ENCODE measurements around the gene OSBPL6. TPM values are rescaled to one million over a fixed set of nuclear protein-coding genes. Genes with fewer than 3 reads are reported as not detected.
"Not testable (repeated sequence)": the region's sequence is repeated elsewhere in the genome, so short reads cannot be mapped to it uniquely, and the experiment has no call there.

The OSBPL6 gene
- total and polyA plus RNA-seq, 2 experiments from 2014 or later = 0.60 to 1.8 TPM

DNA sequence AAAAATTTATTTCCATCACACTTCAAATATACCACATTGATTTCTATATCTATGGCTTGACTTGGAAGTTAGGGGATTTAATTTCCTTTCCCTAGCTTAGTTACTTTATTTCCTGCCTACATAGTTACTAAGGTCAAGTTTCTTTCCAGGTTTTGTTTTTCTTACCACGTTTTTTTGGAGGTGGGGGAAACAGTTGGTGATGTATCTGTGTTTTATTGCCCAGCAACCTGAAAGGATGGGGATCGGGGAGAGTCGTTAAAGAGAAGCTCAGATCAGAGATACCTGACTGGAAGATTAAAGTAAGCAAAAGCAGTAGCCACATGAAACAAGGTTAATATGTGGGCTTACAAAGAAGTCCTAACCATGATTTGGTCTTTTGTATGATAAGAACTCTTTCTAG, 127.8 kb downstream of the OSBPL6 start:
- Histone ChIP-seq H3K4me3 (no peak overlapping the region), H3K9me3 (ENCODE audit: low read depth) (no peaks in the 10 kb centered on the region), H3K36me3 (no peaks in the 10 kb centered on the region), H3K27me3 (no peaks in the 10 kb centered on the region), H3K27ac (no peak overlapping the region), H3K4me1 (ENCODE audit: low read depth) (no peaks in the 10 kb centered on the region)
- TF ChIP-seq, protein P1, sequence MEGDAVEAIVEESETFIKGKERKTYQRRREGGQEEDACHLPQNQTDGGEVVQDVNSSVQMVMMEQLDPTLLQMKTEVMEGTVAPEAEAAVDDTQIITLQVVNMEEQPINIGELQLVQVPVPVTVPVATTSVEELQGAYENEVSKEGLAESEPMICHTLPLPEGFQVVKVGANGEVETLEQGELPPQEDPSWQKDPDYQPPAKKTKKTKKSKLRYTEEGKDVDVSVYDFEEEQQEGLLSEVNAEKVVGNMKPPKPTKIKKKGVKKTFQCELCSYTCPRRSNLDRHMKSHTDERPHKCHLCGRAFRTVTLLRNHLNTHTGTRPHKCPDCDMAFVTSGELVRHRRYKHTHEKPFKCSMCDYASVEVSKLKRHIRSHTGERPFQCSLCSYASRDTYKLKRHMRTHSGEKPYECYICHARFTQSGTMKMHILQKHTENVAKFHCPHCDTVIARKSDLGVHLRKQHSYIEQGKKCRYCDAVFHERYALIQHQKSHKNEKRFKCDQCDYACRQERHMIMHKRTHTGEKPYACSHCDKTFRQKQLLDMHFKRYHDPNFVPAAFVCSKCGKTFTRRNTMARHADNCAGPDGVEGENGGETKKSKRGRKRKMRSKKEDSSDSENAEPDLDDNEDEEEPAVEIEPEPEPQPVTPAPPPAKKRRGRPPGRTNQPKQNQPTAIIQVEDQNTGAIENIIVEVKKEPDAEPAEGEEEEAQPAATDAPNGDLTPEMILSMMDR (IDR thresholded peaks at IDR 0.05; ENCODE audit: low read depth, low read length) = no peak
- no peak for DNase-seq (ENCODE audit: low read depth in 1 of 2, low spot score in 1 of 2)

DNA sequence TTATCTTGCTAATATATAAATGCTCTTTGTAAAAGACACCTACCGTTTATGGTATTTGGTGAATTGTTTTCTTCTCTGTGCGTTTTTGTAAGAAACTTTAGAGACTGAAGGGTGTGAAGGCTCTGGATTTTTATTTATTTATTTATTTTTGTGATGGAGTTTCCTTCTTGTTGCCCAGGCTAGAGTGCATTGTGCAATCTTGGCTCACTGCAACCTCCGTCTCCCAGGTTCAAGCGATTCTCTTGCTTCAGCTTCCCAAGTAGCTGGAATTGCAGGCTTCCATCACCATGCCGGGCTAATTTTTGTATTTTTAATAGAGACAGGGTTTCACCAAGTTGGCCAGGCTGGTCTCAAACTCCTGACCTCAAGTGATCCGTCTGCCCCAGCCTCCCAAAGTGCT, 129.0 kb downstream of the OSBPL6 start:
- H3K36me3 ChIP-seq; H3K27me3 ChIP-seq; H3K4me1 ChIP-seq (ENCODE audit: low read depth); H3K9me3 ChIP-seq (ENCODE audit: low read depth); DNase-seq (ENCODE audit: low read depth in 1 of 2, low spot score in 1 of 2); H3K27ac ChIP-seq; H3K4me3 ChIP-seq: not testable (repeated sequence)

DNA sequence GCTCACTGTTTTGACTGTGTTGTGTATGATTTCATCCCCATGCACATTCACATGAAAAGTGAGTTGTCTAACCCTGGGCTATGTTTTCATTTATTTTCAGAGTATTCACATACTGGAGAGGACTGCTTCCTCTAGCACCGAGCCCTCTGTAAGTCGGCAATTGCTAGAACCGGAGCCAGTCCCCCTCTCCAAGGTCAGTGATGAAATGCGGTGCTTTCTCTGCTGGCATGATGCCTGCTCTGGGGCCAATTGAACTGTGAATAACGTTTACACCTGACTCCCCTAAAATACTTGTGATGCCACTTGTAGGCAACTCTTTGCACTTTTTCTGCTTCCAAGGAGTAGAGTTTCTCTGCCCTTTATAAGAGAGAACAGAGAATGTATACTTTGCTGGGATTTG, 129.8 kb downstream of the OSBPL6 start:
- Histone ChIP-seq H3K9me3 (ENCODE audit: low read depth) (no peaks in the 10 kb centered on the region), H3K36me3 (no peaks in the 10 kb centered on the region), H3K27ac (no peak overlapping the region), H3K27me3 (no peaks in the 10 kb centered on the region), H3K4me1 (ENCODE audit: low read depth) (no peaks in the 10 kb centered on the region), H3K4me3 (no peak overlapping the region)
- DNase-seq (ENCODE audit: low read depth in 1 of 2, low spot score in 1 of 2) = peak in 1 of 2 donors; percentile 23
- TF ChIP-seq, protein P1 (IDR thresholded peaks at IDR 0.05; ENCODE audit: low read depth, low read length) = no peak

DNA sequence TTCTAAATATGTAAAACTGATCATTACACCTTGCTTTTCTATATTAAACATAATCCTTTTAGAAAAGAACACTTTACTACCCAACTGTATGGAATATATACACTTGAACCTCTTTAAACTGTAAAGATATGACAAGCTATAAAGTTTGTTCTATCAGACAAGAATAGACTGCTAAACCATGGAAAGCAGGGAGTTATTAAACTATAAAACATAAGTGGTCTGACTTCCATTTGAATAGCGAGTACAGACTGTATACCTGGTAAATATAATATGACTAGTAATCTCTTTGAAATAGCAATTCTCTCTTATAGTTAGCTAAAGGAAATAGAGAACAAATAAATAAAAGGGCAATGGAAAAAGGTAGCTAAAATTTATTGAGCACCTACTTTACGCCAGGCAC, 131.0 kb downstream of the OSBPL6 start:
- H3K4me1 ChIP-seq (ENCODE audit: low read depth) = no peaks in the 10 kb centered on the region
- H3K27me3 ChIP-seq = no peaks in the 10 kb centered on the region
- no peak overlapping the region for H3K27ac ChIP-seq
- TF ChIP-seq, protein P1 (IDR thresholded peaks at IDR 0.05; ENCODE audit: low read depth, low read length) = no peak
- no peak overlapping the region for H3K4me3 ChIP-seq
- no peaks in the 10 kb centered on the region for H3K9me3 ChIP-seq (ENCODE audit: low read depth)
- H3K36me3 ChIP-seq = no peaks in the 10 kb centered on the region
- no peak for DNase-seq (ENCODE audit: low read depth in 1 of 2, low spot score in 1 of 2)

DNA sequence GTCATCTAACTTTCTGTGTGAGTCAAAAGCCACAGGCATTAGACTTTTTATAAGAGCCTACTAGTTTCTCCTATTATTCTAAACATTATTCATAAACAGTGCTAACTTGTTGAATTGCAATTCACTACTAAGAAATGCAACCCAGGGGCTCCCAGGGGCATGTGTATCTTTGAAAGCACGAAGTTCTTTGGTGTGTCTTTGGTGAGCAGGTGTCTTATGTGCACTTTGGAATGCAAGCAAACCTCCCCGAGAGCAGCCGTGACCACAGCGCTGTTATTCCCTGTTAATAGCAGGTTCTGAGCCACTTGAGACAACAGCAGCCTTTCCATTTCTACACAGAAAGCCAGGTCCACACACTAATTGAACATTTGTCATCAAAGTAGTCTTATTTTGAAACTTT, 133.2 kb downstream of the OSBPL6 start:
- TF ChIP-seq, protein P1 (IDR thresholded peaks at IDR 0.05; ENCODE audit: low read depth, low read length) = no peak
- Histone ChIP-seq H3K4me1 (ENCODE audit: low read depth) (no peaks in the 10 kb centered on the region), H3K27ac (no peak overlapping the region), H3K36me3 (no peaks in the 10 kb centered on the region), H3K9me3 (ENCODE audit: low read depth) (no peaks in the 10 kb centered on the region), H3K27me3 (no peaks in the 10 kb centered on the region), H3K4me3 (no peak overlapping the region)
- DNase-seq (ENCODE audit: low read depth in 1 of 2, low spot score in 1 of 2) = no peak

DNA sequence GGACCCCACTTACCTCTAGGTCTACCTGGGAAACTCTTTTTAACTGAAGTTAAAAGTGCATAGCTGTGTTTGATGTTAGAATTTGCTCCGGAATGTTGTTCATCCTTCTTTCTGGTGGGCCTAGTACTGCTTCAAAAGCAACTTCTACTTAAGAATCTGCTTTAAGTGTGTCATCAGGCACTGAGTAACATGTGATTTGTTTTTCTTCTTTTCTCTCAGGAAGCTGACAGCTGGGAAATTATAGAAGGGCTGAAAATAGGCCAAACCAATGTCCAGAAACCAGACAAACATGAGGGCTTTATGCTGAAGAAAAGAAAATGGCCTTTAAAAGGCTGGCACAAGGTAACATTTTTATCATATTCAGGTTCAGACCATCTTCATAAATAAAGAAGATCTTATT, 133.7 kb downstream of the OSBPL6 start:
- TF ChIP-seq, protein P1 (IDR thresholded peaks at IDR 0.05; ENCODE audit: low read depth, low read length) = no peak
- DNase-seq (ENCODE audit: low read depth in 1 of 2, low spot score in 1 of 2) = peak in 1 of 2 donors; percentile 37
- no peaks in the 10 kb centered on the region for H3K4me1 ChIP-seq (ENCODE audit: low read depth)

More for the DNA sequence above, 133.7 kb downstream of the OSBPL6 start:
- Histone ChIP-seq H3K9me3 (ENCODE audit: low read depth) (no peaks in the 10 kb centered on the region), H3K27ac (no peak overlapping the region), H3K36me3 (no peaks in the 10 kb centered on the region), H3K4me3 (no peak overlapping the region), H3K27me3 (no peaks in the 10 kb centered on the region)

Data from cardiac muscle cell (in vitro differentiated cells and primary cell).